Endothelial cell of umbilical vein (primary cell): ENCODE results near the gene PGAP1. TPM values are rescaled to one million over a fixed set of nuclear protein-coding genes. Genes with fewer than 3 reads are reported as not detected.

ENCODE experiments used
- BruUV-seq: library from RNA; stranded (reverse); fragments of 400-500 nt; replicated peaks from 2 replicates; lab custom pipeline; 2021; lab: Mats Ljungman, UMichigan
- CTCF ChIA-PET: fragments of 300-600, 350-600 bp; sonication (Branson Sonifier 250); formaldehyde crosslinking; loops from one replicate; lab custom pipeline; 2021; ENCODE audit warnings: antibody characterized with exemption, inconsistent platforms; lab: Charles Lee
- POLR2A ChIA-PET: fragments of 300-600, 350-600 bp; sonication (Branson Sonifier 250); formaldehyde crosslinking; loops from one replicate; lab custom pipeline; 2021; ENCODE audit warnings: antibody characterized with exemption, inconsistent platforms; lab: Charles Lee
- DNase-seq: peaks from one replicate; pipeline ENCODE4 v3.0.0-alpha.2; 2011; ENCODE audit warnings: low read depth, low spot score
- FAIRE-seq: peaks from 2 replicates; lab custom pipeline; 2011; peaks lifted over from hg19 to GRCh38; lab: Jason Lieb, UNC
- H2AFZ ChIP-seq: 2 replicates; pipeline ENCODE4 v1.6.0; 2012; ENCODE audit warnings: low read depth, low read length, control low read depth, inconsistent platforms
- H3K27ac ChIP-seq: 2 replicates; pipeline ENCODE4 v1.5.1; 2011; ENCODE audit warnings: low read depth, mild to moderate bottlenecking, control low read depth, low read length, moderate library complexity; ENCODE audit not compliant: insufficient read depth
- H3K27me3 ChIP-seq, 2 experiments: 2 replicates each; pipeline versions ENCODE4 v1.6.0 to v1.6.1; 2011; ENCODE audit warnings: low read length in 2 of 2, mixed read lengths in 1 of 2; ENCODE audit not compliant: control insufficient read depth in 2 of 2, insufficient read depth in 2 of 2
- H3K36me3 ChIP-seq, 2 experiments: 2 replicates in 1 of 2; 3 replicates in 1 of 2; pipeline ENCODE4 v1.5.1; 2011; ENCODE audit warnings: low read length in 2 of 2, mild to moderate bottlenecking in 1 of 2, moderate library complexity in 1 of 2; ENCODE audit not compliant: control insufficient read depth in 2 of 2, insufficient read depth in 2 of 2; ENCODE audit errors: extremely low read depth in 1 of 2
- H3K4me1 ChIP-seq: 3 replicates; pipeline ENCODE4 v1.5.1; 2011; ENCODE audit warnings: mild to moderate bottlenecking, low read length; ENCODE audit not compliant: control insufficient read depth, insufficient read depth; ENCODE audit errors: extremely low read depth
- H3K4me2 ChIP-seq: 2 replicates; pipeline ENCODE4 v1.6.1; 2011; ENCODE audit warnings: low read length, control low read depth, mixed read lengths; ENCODE audit not compliant: insufficient read depth
- H3K4me3 ChIP-seq, 3 experiments: fragments of 200-600 bp in 1 of 3; sonication (generic), shearing (Covaris generic) in 1 of 3; replicated peaks in 1 of 3; 2 replicates each; pipeline ENCODE4 v1.5.1; 2011 to 2016; ENCODE audit warnings: control low read depth in 3 of 3, low read length in 3 of 3, mild to moderate bottlenecking in 2 of 3, inconsistent platforms in 1 of 3, low read depth in 1 of 3, moderate library complexity in 1 of 3; ENCODE audit not compliant: insufficient read depth in 1 of 3
- H3K79me2 ChIP-seq: 2 replicates; pipeline ENCODE4 v1.6.0; 2012; ENCODE audit warnings: low read length, inconsistent platforms; ENCODE audit not compliant: control insufficient read depth, insufficient read depth
- H3K9ac ChIP-seq: replicated peaks from 2 replicates; pipeline ENCODE3; 2011; ENCODE audit warnings: low read length, control low read depth; ENCODE audit not compliant: insufficient read depth; ENCODE audit errors: extremely low read depth
- H3K9me1 ChIP-seq: replicated peaks from 3 replicates; pipeline ENCODE4 v1.6.0; 2011; ENCODE audit warnings: mild to moderate bottlenecking, low read length; ENCODE audit not compliant: control insufficient read depth, insufficient read depth; ENCODE audit errors: extremely low read depth
- H3K9me3 ChIP-seq: replicated peaks from 2 replicates; pipeline ENCODE4 v1.5.1; 2012; ENCODE audit warnings: low read length, inconsistent platforms; ENCODE audit not compliant: control insufficient read depth, insufficient read depth
- H4K20me1 ChIP-seq: replicated peaks from 2 replicates; pipeline ENCODE3; 2011; ENCODE audit warnings: mild to moderate bottlenecking, low read length; ENCODE audit not compliant: control insufficient read depth, insufficient read depth; ENCODE audit errors: extremely low read depth
- EZH2 ChIP-seq: IDR thresholded peaks from 2 replicates; pipeline ENCODE4 v1.6.1; 2012; ENCODE audit warnings: borderline replicate concordance, low read depth, mild to moderate bottlenecking, moderate library complexity, low read length, inconsistent platforms; ENCODE audit not compliant: severe bottlenecking
- FOS ChIP-seq: IDR thresholded peaks from 2 replicates; pipeline ENCODE4 v1.6.1; 2011; ENCODE audit warnings: mild to moderate bottlenecking, low read length, moderate library complexity, borderline replicate concordance; ENCODE audit not compliant: insufficient read depth
- GATA2 ChIP-seq: IDR thresholded peaks from 2 replicates; pipeline ENCODE4 v1.7.0; 2011; ENCODE audit warnings: low read depth, mild to moderate bottlenecking, moderate library complexity, mixed read lengths, low read length; ENCODE audit not compliant: insufficient read length, insufficient read depth
- JUN ChIP-seq: IDR thresholded peaks from 2 replicates; pipeline ENCODE4 v1.6.1; 2011; ENCODE audit warnings: borderline replicate concordance, low read depth; ENCODE audit not compliant: insufficient read length, insufficient read depth
- MYC ChIP-seq: IDR thresholded peaks from one replicate; pipeline ENCODE4 v1.6.1; 2011; ENCODE audit warnings: mild to moderate bottlenecking, low read depth, low read length
- POLR2A ChIP-seq: IDR thresholded peaks from 2 replicates; pipeline ENCODE4 v1.6.1; 2012; ENCODE audit warnings: low read depth, mild to moderate bottlenecking, control low read depth, low read length
- POLR2AphosphoS5 ChIP-seq: IDR thresholded peaks from 2 replicates; pipeline ENCODE4 v1.6.1; 2012; ENCODE audit warnings: low read depth, mild to moderate bottlenecking, control low read depth, low read length, moderate library complexity; ENCODE audit not compliant: insufficient read depth
- dilution Hi-C: fragments of 300-500 bp; cut with MboI; formaldehyde crosslinking; loops from one replicate; pipeline ENCODE4 v1.15.0; 2019; ENCODE audit warnings: low sequenced_read_pairs; ENCODE audit not compliant: extremely low pct_ligation_motif_present
- intact Hi-C: fragments of 100-400 bp; cut with micrococcal nuclease; formaldehyde crosslinking; loops from one replicate; pipeline ENCODE4 v1.10.0; 2022
- polyA plus RNA-seq, 4 experiments: library from polyadenylated mRNA; depleted of rRNA in 3 of 4; stranded (reverse) in 3 of 4; unstranded in 1 of 4; fragments of >200 nt; gene quantifications; 2 replicates each; pipeline versions ENCODE4 v1.2.1 to v1.2.3, GENCODE V29; 2011 to 2012; ENCODE audit warnings: missing spikeins in 1 of 4
- total RNA-seq: library from RNA; stranded (reverse); gene quantifications from 2 replicates; pipeline ENCODE4 v1.2.3, GENCODE V29; 2021
- TF ChIP-seq, protein P1 (sequence below): IDR thresholded peaks from 2 replicates; pipeline ENCODE4 v1.6.1; 2011; ENCODE audit not compliant: insufficient read depth, insufficient read length
- TF ChIP-seq, protein P2 (sequence below), 2 donors: IDR thresholded peaks; 1 replicate in 1 of 2; 2 replicates in 1 of 2; pipeline ENCODE4 v1.5.1; 2011; ENCODE audit warnings: low read length in 2 of 2, mild to moderate bottlenecking in 2 of 2, moderate library complexity in 2 of 2, control low read depth in 1 of 2, inconsistent platforms in 1 of 2, low read depth in 1 of 2; ENCODE audit not compliant: insufficient read depth in 1 of 2; ENCODE audit errors: extremely low read depth in 1 of 2

Gene PGAP1
- total and polyA plus RNA-seq, 2 donors (not counting 3 experiments of a cell fraction or from before 2014, with no cell fraction given): 3.9 to 9.8 TPM

DNA sequence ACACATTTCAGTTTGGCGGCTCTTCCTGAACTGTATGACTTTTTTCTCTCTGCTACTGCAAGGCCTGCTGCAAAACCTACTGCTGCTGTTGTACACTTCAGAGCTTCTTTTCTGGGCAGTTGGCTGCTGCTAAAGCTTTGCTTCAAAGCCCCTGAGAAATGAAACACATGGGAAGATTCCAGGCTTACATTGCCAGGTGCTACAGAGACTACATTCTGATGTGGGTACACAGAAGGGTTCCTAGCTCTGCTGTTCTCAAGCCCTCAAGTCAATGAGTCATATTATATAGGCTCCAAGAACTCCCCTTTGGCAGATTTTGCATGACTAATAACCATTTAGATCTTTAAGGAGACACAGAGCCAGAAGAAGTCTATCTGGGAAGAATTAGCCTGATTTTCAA is 12.9 kb upstream of the PGAP1 start:
- no peaks in the 10 kb centered on the region for H3K4me1 ChIP-seq
- no peaks in the 10 kb centered on the region for H4K20me1 ChIP-seq
- no peaks in the 10 kb centered on the region for H3K27me3 ChIP-seq
- H3K36me3 ChIP-seq: no peaks in the 10 kb centered on the region
- POLR2A ChIA-PET: no interaction called here
- no TSS peak for BruUV-seq
- no peak for TF ChIP-seq POLR2A
- TF ChIP-seq JUN: no peak
- TF ChIP-seq MYC: no peak
- no peak for TF ChIP-seq POLR2AphosphoS5
- TF ChIP-seq, protein P1, sequence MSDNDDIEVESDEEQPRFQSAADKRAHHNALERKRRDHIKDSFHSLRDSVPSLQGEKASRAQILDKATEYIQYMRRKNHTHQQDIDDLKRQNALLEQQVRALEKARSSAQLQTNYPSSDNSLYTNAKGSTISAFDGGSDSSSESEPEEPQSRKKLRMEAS: no peak
- no peak for TF ChIP-seq FOS
- no peak for TF ChIP-seq EZH2
- TF ChIP-seq, protein P2, sequence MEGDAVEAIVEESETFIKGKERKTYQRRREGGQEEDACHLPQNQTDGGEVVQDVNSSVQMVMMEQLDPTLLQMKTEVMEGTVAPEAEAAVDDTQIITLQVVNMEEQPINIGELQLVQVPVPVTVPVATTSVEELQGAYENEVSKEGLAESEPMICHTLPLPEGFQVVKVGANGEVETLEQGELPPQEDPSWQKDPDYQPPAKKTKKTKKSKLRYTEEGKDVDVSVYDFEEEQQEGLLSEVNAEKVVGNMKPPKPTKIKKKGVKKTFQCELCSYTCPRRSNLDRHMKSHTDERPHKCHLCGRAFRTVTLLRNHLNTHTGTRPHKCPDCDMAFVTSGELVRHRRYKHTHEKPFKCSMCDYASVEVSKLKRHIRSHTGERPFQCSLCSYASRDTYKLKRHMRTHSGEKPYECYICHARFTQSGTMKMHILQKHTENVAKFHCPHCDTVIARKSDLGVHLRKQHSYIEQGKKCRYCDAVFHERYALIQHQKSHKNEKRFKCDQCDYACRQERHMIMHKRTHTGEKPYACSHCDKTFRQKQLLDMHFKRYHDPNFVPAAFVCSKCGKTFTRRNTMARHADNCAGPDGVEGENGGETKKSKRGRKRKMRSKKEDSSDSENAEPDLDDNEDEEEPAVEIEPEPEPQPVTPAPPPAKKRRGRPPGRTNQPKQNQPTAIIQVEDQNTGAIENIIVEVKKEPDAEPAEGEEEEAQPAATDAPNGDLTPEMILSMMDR (IDR thresholded peaks at IDR 0.05; ENCODE audit: extremely low read depth in 1 of 2, insufficient read depth in 1 of 2, low read depth in 1 of 2, low read length in 2 of 2): no peak
- TF ChIP-seq GATA2: no peak
- dilution Hi-C loops (no loop called here), intact Hi-C loops (no loop called here)
- no peak overlapping the region for H3K4me2 ChIP-seq
- CTCF ChIA-PET: no interaction called here
- H3K9me1 ChIP-seq: no peaks in the 10 kb centered on the region
- H3K4me3 ChIP-seq: no peak overlapping the region
- H3K27ac ChIP-seq: no peak overlapping the region
- DNase-seq (no peak), FAIRE-seq (no peak)
- H2AFZ ChIP-seq: no peak overlapping the region
- H3K9me3 ChIP-seq: no peaks in the 10 kb centered on the region
- no peaks in the 10 kb centered on the region for H3K79me2 ChIP-seq
- no peak overlapping the region for H3K9ac ChIP-seq
